ENCODE measurements around the gene SCARB2. TPM values are rescaled to one million over a fixed set of nuclear protein-coding genes. Genes with fewer than 3 reads are reported as not detected.

The SCARB2 gene
- total RNA-seq, 1 donor from 2014 or later = 172 TPM

- H3K27me3 Mint-ChIP-seq (ENCODE audit: low read depth, unreplicated experiment) = no peaks in the 10 kb centered on the region
- H2AFZ ChIP-seq (ENCODE audit: low read depth, low read length) = no peak overlapping the region
- H3K9ac ChIP-seq (ENCODE audit: low read length) = no peak overlapping the region
- FAIRE-seq (no peak), DNase-seq (ENCODE audit: low read depth) (no peak)
- no peak overlapping the region for H3K27ac Mint-ChIP-seq (ENCODE audit: unreplicated experiment)
- peaks cover 11% of the 10 kb centered on the region for H3K36me3 Mint-ChIP-seq (ENCODE audit: low read depth, unreplicated experiment)
- no peaks in the 10 kb centered on the region for H3K27me3 ChIP-seq (ENCODE audit: insufficient read depth, low read length)
- H3K36me3 ChIP-seq (ENCODE audit: insufficient read depth, low read length) = peaks cover 30% of the 10 kb centered on the region
- H3K9me3 ChIP-seq (ENCODE audit: insufficient read depth, low read depth, low read length) = no peaks in the 10 kb centered on the region
- H3K4me1 ChIP-seq (ENCODE audit: insufficient read depth, low read length) = no peaks in the 10 kb centered on the region
- H3K4me2 ChIP-seq (ENCODE audit: low read length) = no peak overlapping the region
- H3K4me3 Mint-ChIP-seq (ENCODE audit: unreplicated experiment) = no peak overlapping the region
- H4K20me1 ChIP-seq (ENCODE audit: insufficient read depth, low read length) = no peaks in the 10 kb centered on the region
- H3K79me2 ChIP-seq (ENCODE audit: insufficient read depth, low read length) = peaks cover 5% of the 10 kb centered on the region
- no peak for TF ChIP-seq EZH2 (IDR thresholded peaks at IDR 0.05; ENCODE audit: insufficient read depth, low read length)
- TF ChIP-seq, protein P1, sequence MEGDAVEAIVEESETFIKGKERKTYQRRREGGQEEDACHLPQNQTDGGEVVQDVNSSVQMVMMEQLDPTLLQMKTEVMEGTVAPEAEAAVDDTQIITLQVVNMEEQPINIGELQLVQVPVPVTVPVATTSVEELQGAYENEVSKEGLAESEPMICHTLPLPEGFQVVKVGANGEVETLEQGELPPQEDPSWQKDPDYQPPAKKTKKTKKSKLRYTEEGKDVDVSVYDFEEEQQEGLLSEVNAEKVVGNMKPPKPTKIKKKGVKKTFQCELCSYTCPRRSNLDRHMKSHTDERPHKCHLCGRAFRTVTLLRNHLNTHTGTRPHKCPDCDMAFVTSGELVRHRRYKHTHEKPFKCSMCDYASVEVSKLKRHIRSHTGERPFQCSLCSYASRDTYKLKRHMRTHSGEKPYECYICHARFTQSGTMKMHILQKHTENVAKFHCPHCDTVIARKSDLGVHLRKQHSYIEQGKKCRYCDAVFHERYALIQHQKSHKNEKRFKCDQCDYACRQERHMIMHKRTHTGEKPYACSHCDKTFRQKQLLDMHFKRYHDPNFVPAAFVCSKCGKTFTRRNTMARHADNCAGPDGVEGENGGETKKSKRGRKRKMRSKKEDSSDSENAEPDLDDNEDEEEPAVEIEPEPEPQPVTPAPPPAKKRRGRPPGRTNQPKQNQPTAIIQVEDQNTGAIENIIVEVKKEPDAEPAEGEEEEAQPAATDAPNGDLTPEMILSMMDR (IDR thresholded peaks at IDR 0.05; ENCODE audit: insufficient read depth, low read depth, low read length) = no peak
- H3K4me3 ChIP-seq (ENCODE audit: insufficient read depth, low read depth, low read length) = no peak overlapping the region
- no peaks in the 10 kb centered on the region for H3K4me1 Mint-ChIP-seq (ENCODE audit: low read depth, unreplicated experiment)
- no peaks in the 10 kb centered on the region for H3K9me3 Mint-ChIP-seq (ENCODE audit: unreplicated experiment)
- no peak overlapping the region for H3K27ac ChIP-seq (ENCODE audit: low read depth, low read length)
These were observed 85.9 kb downstream of the SCARB2 start for GRCh38 chr4:76127754-76128153.

DNA sequence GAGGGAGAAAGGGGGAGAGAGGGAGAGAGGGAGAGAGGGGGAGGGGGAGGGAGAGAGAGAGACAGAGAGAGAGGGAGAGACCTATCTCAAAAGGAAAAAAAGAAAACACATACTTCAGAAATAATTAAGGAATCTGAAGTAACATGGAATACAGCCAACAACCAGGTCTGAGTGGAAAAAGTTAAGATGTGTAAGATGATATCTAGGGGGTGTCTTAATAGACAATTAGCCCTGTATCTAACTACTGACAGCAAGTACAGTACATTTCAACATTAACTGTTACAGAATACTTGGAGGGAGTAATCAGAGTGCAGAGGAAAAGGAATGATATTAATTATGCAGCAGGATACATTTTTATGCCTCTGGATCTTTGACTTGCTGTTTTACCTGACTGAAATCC, 87.8 kb downstream of the SCARB2 start:
- Histone ChIP-seq H3K79me2 (ENCODE audit: insufficient read depth, low read length) (peaks cover 5% of the 10 kb centered on the region), H3K9ac (ENCODE audit: low read length) (no peak overlapping the region), H3K4me2 (ENCODE audit: low read length) (no peak overlapping the region), H4K20me1 (ENCODE audit: insufficient read depth, low read length) (no peaks in the 10 kb centered on the region), H3K27me3 (ENCODE audit: insufficient read depth, low read length) (no peaks in the 10 kb centered on the region), H3K4me3 (ENCODE audit: insufficient read depth, low read depth, low read length) (no peak overlapping the region), H2AFZ (ENCODE audit: low read depth, low read length) (no peak overlapping the region), H3K4me1 (ENCODE audit: insufficient read depth, low read length) (no peaks in the 10 kb centered on the region), H3K9me3 (ENCODE audit: insufficient read depth, low read depth, low read length) (no peaks in the 10 kb centered on the region), H3K27ac (ENCODE audit: low read depth, low read length) (no peak overlapping the region), H3K36me3 (ENCODE audit: insufficient read depth, low read length) (peaks cover 42% of the 10 kb centered on the region)
- no peaks in the 10 kb centered on the region for H3K9me3 Mint-ChIP-seq (ENCODE audit: unreplicated experiment)
- TF ChIP-seq EZH2 (IDR thresholded peaks at IDR 0.05; ENCODE audit: insufficient read depth, low read length) = no peak
- TF ChIP-seq, protein P1 (IDR thresholded peaks at IDR 0.05; ENCODE audit: insufficient read depth, low read depth, low read length) = no peak
- H3K27me3 Mint-ChIP-seq (ENCODE audit: low read depth, unreplicated experiment) = no peaks in the 10 kb centered on the region
- no peak overlapping the region for H3K27ac Mint-ChIP-seq (ENCODE audit: unreplicated experiment)
- no peaks in the 10 kb centered on the region for H3K4me1 Mint-ChIP-seq (ENCODE audit: low read depth, unreplicated experiment)
- H3K4me3 Mint-ChIP-seq (ENCODE audit: unreplicated experiment) = no peak overlapping the region
- DNase-seq (ENCODE audit: low read depth) (no peak), FAIRE-seq (no peak)
- H3K36me3 Mint-ChIP-seq (ENCODE audit: low read depth, unreplicated experiment) = peaks cover 14% of the 10 kb centered on the region

GRCh38 chr4:76120199-76120598, 93.4 kb downstream of the SCARB2 start:
- H3K27me3 Mint-ChIP-seq (ENCODE audit: low read depth, unreplicated experiment) = no peaks in the 10 kb centered on the region
- H3K4me1 Mint-ChIP-seq (ENCODE audit: low read depth, unreplicated experiment) = no peaks in the 10 kb centered on the region
- no peak overlapping the region for H2AFZ ChIP-seq (ENCODE audit: low read depth, low read length)
- H3K4me2 ChIP-seq (ENCODE audit: low read length) = no peak overlapping the region
- peaks cover 27% of the 10 kb centered on the region for H3K36me3 Mint-ChIP-seq (ENCODE audit: low read depth, unreplicated experiment)
- H3K9me3 ChIP-seq (ENCODE audit: insufficient read depth, low read depth, low read length) = no peaks in the 10 kb centered on the region
- DNase-seq (ENCODE audit: low read depth) = no peak
- H3K9me3 Mint-ChIP-seq (ENCODE audit: unreplicated experiment) = no peaks in the 10 kb centered on the region
- no peak overlapping the region for H3K9ac ChIP-seq (ENCODE audit: low read length)
- no peak overlapping the region for H3K27ac Mint-ChIP-seq (ENCODE audit: unreplicated experiment)
- H3K27ac ChIP-seq (ENCODE audit: low read depth, low read length) = no peak overlapping the region
- peaks cover 3% of the 10 kb centered on the region for H4K20me1 ChIP-seq (ENCODE audit: insufficient read depth, low read length)
- TF ChIP-seq, protein P1 (IDR thresholded peaks at IDR 0.05; ENCODE audit: insufficient read depth, low read depth, low read length) = no peak
- no peak for TF ChIP-seq EZH2 (IDR thresholded peaks at IDR 0.05; ENCODE audit: insufficient read depth, low read length)
- peak; percentile 29 for FAIRE-seq
- H3K79me2 ChIP-seq (ENCODE audit: insufficient read depth, low read length) = no peaks in the 10 kb centered on the region
- no peak overlapping the region for H3K4me3 Mint-ChIP-seq (ENCODE audit: unreplicated experiment)
- H3K4me3 ChIP-seq (ENCODE audit: insufficient read depth, low read depth, low read length) = no peak overlapping the region
- no peaks in the 10 kb centered on the region for H3K27me3 ChIP-seq (ENCODE audit: insufficient read depth, low read length)
- no peaks in the 10 kb centered on the region for H3K4me1 ChIP-seq (ENCODE audit: insufficient read depth, low read length)
- peaks cover 54% of the 10 kb centered on the region for H3K36me3 ChIP-seq (ENCODE audit: insufficient read depth, low read length)
